HUES6 (cell line): ENCODE results near the gene ALPL.

ENCODE experiments used
- H3K27ac ChIP-seq: 2 replicates; pipeline ENCODE4 v1.7.0; 2013; ENCODE audit warnings: low read depth, mild to moderate bottlenecking, low read length, inconsistent platforms
- H3K27me3 ChIP-seq: 2 replicates; pipeline ENCODE4 v1.6.1; 2013; ENCODE audit warnings: low read length; ENCODE audit not compliant: control insufficient read depth, insufficient read depth
- H3K36me3 ChIP-seq: 2 replicates; pipeline ENCODE4 v1.6.1; 2013; ENCODE audit warnings: low read length; ENCODE audit not compliant: control insufficient read depth, insufficient read depth
- H3K4me1 ChIP-seq: 2 replicates; pipeline ENCODE4 v1.6.1; 2013; ENCODE audit warnings: low read length; ENCODE audit not compliant: control insufficient read depth, insufficient read depth
- H3K4me3 ChIP-seq: 2 replicates; pipeline ENCODE4 v1.5.1; 2013; ENCODE audit warnings: low read depth, low read length
- H3K9ac ChIP-seq: one replicate; pipeline ENCODE4 v1.6.1; 2013; ENCODE audit warnings: mild to moderate bottlenecking, low read length
- H3K9me3 ChIP-seq: 2 replicates; pipeline ENCODE4 v1.6.1; 2013; ENCODE audit warnings: low read depth, low read length; ENCODE audit not compliant: control insufficient read depth, insufficient read depth

The ALPL gene

DNA sequence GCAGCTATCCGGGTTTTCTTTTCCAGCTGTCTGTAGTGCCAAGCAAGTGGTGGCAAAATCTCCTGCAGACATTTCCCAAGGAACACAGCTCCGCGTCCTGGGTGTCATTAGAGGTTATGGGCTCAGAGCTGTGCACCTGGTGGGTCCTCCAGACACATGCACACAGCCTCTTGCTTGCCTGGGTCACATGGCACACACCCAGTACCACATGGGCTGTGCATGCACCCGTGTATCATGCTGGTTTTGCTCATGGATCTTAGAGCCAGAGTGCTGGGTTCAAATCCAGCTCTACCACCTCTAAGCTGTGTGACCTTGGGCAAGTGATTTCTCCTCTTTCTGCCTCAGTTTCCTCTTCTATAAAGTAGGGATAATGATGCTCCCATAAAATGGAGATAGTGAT, 61.7 kb downstream of the ALPL start:
- H3K9me3 ChIP-seq = no peaks in the 10 kb centered on the region
- H3K27ac ChIP-seq = no peak overlapping the region
- H3K27me3 ChIP-seq = no peaks in the 10 kb centered on the region
- H3K4me3 ChIP-seq = no peak overlapping the region
- peaks cover 27% of the 10 kb centered on the region for H3K4me1 ChIP-seq
- peaks cover 5% of the 10 kb centered on the region; the same call in 1 of the 2 replicates for H3K36me3 ChIP-seq
- H3K9ac ChIP-seq = no peak overlapping the region

DNA sequence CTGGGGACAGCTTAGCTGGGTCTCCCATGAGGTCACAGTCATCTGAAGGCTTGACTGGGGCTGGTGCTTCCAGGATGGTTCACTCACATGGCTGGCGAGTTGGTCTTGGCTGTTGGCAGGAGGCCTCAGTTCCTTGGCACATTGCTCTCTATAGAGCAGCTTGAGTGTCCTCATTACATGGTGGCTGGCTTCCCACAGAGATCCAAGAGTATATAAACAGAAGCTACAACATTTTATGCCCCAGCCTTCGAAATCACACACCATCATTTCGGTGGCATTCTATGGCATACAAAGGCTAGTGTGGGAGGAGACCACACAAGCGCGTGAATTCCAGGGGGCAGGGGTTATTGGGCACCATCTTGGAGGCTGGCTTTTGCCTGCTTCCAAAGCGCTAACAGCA, 63.0 kb downstream of the ALPL start:
- Histone ChIP-seq H3K27ac (no peak overlapping the region), H3K27me3 (no peaks in the 10 kb centered on the region), H3K9ac (no peak overlapping the region), H3K4me3 (no peak overlapping the region), H3K36me3 (peaks cover 5% of the 10 kb centered on the region; the same call in 1 of the 2 replicates), H3K9me3 (no peaks in the 10 kb centered on the region), H3K4me1 (peaks cover 27% of the 10 kb centered on the region)

DNA sequence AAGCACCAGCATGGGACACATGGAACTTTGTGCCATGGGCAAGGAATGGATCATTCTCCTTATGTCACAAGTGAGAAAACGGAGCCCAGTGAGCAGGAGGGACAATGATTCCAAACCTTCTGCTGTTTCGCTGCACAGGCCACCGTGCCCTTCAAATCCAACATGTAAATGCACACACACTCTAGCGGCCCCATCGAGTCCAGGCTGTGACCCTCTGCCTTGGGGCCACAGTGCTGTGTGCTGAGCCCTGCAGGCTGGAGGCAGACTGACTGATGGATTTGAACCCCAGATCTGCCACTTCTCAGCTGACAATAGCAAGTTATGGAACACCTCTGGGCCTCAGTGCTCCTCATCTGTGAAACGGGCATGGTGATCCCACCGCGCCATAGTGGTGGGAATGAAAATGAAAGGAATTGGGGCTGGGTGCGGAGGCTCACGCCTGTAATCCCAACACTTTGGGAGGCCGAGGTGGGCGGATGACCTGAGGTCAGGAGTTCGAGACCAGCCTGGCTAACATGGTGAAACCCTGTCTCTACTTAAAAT, 63.6 kb downstream of the ALPL start:
- no peaks in the 10 kb centered on the region for H3K9me3 ChIP-seq
- H3K4me3 ChIP-seq = no peak overlapping the region
- no peak overlapping the region for H3K27ac ChIP-seq
- H3K4me1 ChIP-seq = peaks cover 27% of the 10 kb centered on the region
- no peaks in the 10 kb centered on the region for H3K27me3 ChIP-seq
- H3K9ac ChIP-seq = no peak overlapping the region
- peaks cover 5% of the 10 kb centered on the region; the same call in 1 of the 2 replicates for H3K36me3 ChIP-seq

DNA sequence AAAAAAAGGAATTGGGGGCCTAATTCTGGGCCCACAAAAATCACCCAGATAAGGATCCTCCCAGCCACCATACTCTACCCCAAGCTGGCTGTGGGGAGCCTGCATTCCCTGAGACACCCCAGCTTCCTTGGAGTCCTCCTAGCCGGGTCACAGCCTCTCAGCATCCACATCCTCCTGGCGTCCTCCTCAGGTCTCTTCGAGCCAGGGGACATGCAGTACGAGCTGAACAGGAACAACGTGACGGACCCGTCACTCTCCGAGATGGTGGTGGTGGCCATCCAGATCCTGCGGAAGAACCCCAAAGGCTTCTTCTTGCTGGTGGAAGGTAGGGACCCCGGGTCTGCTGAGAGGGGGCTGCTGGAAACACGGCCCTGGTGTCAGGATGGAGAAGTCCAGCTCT, 64.3 kb downstream of the ALPL start:
- Histone ChIP-seq H3K36me3 (peaks cover 5% of the 10 kb centered on the region; the same call in 1 of the 2 replicates), H3K27ac (no peak overlapping the region), H3K9me3 (no peaks in the 10 kb centered on the region), H3K9ac (no peak overlapping the region), H3K4me3 (no peak overlapping the region), H3K4me1 (peaks cover 23% of the 10 kb centered on the region), H3K27me3 (no peaks in the 10 kb centered on the region)

DNA sequence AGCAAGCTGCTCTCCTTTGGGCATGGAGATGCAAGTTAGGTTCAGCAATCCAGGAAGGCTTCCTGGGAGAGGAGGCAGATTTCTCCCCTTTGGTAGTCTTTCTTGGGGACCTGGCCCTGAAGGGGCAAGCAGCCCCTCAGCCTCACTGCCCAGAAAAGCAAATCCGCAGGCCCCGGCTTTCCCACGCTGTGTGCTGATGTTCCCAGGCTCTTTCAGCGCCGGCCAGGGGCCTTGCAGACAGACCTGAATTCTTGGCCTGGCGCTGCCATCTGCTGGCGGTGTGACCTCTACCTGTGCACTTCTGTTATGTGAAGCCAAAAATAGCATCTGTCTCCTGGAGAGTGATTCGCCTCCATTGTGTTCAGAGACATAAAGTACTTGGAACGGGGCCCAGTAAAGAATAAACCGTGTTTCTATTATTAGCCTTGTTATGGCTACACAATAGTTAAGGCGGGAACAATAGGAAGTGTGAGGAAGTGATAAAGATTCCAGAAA, 64.8 kb downstream of the ALPL start:
- Histone ChIP-seq H3K9me3 (no peaks in the 10 kb centered on the region), H3K4me1 (peaks cover 21% of the 10 kb centered on the region), H3K36me3 (peaks cover 5% of the 10 kb centered on the region; the same call in 1 of the 2 replicates), H3K27me3 (no peaks in the 10 kb centered on the region), H3K27ac (no peak overlapping the region), H3K9ac (peak overlapping the region; percentile 60), H3K4me3 (peak overlapping the region; percentile 17; the same call in 1 of the 2 replicates)

DNA sequence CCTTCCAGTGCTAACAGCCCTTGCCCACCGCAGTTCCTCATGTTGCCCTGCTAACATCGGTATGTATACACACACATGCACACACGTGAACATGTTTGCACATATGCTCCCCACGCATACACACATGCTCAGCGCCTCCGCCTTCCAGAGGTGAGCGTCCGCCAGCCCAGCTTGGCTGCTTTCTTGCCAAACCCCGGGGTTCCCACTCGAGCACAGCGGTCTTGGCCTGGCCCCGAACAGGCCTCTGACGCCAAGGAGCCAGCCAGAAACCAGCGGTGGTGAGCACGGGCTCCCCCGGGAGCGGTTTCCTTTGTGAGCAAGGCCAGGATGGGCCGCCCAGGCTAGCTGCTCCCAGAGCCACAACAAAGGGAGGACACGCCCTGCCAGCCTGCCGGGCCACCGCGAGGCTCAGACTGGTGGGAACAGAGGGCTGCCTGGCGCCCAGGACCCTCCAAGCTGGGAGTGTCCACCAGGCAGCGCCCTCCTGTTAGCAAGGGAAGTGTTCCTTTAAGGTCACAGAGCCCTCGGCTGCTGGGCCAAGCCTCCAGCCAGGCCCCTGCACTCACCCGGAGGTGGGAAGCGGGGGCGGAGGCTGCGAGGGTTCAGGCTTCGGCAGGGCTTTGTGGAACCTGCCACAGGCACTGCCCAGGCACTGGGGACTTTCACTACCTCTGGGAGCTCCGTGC, 65.4 kb downstream of the ALPL start:
- peak overlapping the region; percentile 60 for H3K9ac ChIP-seq

DNA sequence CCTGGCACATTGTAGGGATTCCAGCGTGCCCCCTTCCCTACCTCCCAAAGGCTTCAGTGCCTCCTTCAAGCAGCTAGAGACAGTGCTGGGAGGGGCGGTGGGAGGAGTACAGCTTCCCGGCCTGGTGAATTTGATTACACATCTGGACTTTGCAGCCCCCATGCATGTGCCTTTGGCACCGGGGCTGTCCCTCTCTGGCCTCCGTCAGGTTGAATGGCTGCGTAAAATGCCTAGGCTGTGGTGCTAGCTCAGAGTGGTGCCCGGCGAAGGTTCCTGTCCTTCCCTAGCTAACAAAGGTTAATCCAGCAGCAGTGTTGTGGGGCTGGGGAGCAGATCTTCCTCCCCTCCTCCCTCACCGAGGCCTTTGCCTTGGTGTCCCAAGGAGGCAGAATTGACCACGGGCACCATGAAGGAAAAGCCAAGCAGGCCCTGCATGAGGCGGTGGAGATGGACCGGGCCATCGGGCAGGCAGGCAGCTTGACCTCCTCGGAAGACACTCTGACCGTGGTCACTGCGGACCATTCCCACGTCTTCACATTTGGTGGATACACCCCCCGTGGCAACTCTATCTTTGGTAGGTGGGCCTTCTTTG, 66.2 kb downstream of the ALPL start:
- Histone ChIP-seq H3K4me3 (no peak overlapping the region; the same call in 1 of the 2 replicates), H3K4me1 (peaks cover 21% of the 10 kb centered on the region), H3K36me3 (peaks cover 5% of the 10 kb centered on the region; the same call in 1 of the 2 replicates), H3K9ac (no peak overlapping the region), H3K9me3 (no peaks in the 10 kb centered on the region), H3K27me3 (no peaks in the 10 kb centered on the region), H3K27ac (no peak overlapping the region)

More for the DNA sequence above, 65.4 kb downstream of the ALPL start:
- peaks cover 21% of the 10 kb centered on the region for H3K4me1 ChIP-seq
- peak overlapping the region; percentile 17; the same call in 1 of the 2 replicates for H3K4me3 ChIP-seq
- no peaks in the 10 kb centered on the region for H3K9me3 ChIP-seq
- no peaks in the 10 kb centered on the region for H3K27me3 ChIP-seq
- peaks cover 5% of the 10 kb centered on the region; the same call in 1 of the 2 replicates for H3K36me3 ChIP-seq
- peak overlapping the region; percentile 34; the same call in 1 of the 2 replicates for H3K27ac ChIP-seq

DNA sequence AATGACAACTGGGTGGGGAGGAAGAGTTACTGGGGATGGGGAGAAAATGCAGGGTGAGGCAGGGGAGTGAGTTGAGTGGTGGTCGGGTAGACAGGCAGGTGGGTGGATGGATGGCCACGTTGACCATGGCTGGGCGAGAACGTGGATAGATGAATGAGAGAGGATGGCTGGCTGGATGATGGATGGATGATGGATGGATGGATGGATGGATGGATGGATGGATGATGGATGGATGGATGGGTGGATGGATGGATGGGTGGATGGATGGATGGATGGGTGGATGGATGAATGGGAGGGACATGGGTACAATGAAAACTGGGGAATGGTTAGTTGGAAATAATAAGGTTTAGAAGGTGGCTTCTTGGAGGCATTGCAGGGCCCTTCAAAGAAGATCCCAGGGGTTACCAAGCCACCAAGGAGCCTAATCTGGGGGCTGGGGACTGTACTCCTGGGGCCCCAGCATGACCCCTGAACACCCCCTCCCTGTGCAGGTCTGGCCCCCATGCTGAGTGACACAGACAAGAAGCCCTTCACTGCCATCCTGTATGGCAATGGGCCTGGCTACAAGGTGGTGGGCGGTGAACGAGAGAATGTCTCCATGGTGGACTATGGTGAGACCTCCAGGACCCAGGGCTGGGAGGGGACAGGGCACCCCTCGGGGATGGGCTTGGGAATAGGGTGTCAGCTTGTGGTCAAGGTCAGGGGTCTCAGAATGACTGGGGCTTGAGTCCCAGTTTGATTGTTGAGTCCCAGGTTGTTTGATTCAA, 67.0 kb downstream of the ALPL start:
- H3K9ac ChIP-seq = no peak overlapping the region
- no peaks in the 10 kb centered on the region for H3K9me3 ChIP-seq
- no peaks in the 10 kb centered on the region for H3K27me3 ChIP-seq
- no peaks in the 10 kb centered on the region; the same call in 1 of the 2 replicates for H3K36me3 ChIP-seq
- peaks cover 21% of the 10 kb centered on the region for H3K4me1 ChIP-seq
- H3K4me3 ChIP-seq = no peak overlapping the region
- no peak overlapping the region for H3K27ac ChIP-seq

DNA sequence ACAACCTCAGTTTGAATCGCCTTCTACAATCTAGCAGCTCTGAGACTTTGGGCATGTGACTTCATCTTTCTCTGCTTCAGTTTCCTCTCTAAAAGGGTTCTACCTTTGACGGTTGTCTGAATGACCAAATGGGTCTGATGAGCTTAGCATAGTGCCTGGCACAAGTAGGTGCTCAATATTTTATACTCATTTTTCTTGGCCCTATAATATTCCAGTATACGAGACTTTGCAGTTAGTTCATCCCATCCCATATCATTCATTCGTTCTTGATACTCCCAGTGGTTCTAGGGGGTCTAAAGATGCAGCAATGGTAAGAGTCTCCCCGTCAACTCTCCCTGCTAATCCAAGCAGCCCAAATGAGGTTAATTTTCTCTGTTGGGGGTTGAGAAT, 67.6 kb downstream of the ALPL start:
- Histone ChIP-seq H3K9me3 (no peaks in the 10 kb centered on the region), H3K4me3 (no peak overlapping the region), H3K27me3 (no peaks in the 10 kb centered on the region), H3K36me3 (no peaks in the 10 kb centered on the region; the same call in 1 of the 2 replicates), H3K4me1 (peaks cover 21% of the 10 kb centered on the region), H3K27ac (no peak overlapping the region), H3K9ac (no peak overlapping the region)

DNA sequence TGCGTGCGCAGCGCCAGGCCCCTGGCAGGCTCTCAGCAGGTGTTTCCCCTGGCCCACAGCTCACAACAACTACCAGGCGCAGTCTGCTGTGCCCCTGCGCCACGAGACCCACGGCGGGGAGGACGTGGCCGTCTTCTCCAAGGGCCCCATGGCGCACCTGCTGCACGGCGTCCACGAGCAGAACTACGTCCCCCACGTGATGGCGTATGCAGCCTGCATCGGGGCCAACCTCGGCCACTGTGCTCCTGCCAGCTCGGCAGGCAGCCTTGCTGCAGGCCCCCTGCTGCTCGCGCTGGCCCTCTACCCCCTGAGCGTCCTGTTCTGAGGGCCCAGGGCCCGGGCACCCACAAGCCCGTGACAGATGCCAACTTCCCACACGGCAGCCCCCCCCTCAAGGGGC, 68.1 kb downstream of the ALPL start:
- H3K4me1 ChIP-seq = peaks cover 21% of the 10 kb centered on the region
- H3K9me3 ChIP-seq = no peaks in the 10 kb centered on the region
- H3K4me3 ChIP-seq = no peak overlapping the region
- no peak overlapping the region for H3K27ac ChIP-seq
- no peaks in the 10 kb centered on the region; the same call in 1 of the 2 replicates for H3K36me3 ChIP-seq
- no peak overlapping the region for H3K9ac ChIP-seq
- no peaks in the 10 kb centered on the region for H3K27me3 ChIP-seq
